NCI-H1436 treated with DMSO at 0.1 percent for 48 hours (cell line): ENCODE data around the gene TIMD4.
"Not testable (repeated sequence)": the region's sequence is repeated elsewhere in the genome, so short reads cannot be mapped to it uniquely, and the experiment has no call there.

Source experiments
- DNase-seq: peaks from one replicate; lab custom pipeline; 2025; lab: John Stamatoyannopoulos, UW

Gene TIMD4

GRCh38 chr5:156963125-156963524 is at the start of gene TIMD4:
Gene TIMD4, minus strand, starts transcription at chr5:156963226. Its CDS starts 28 bp downstream, at chr5:156963198.
- no peak for DNase-seq

- no peak for DNase-seq
Observed at GRCh38 chr5:157006262-157006661, 43.2 kb upstream of the TIMD4 start.

GRCh38 chr5:157004893-157005551 is 42.0 kb upstream of the TIMD4 start:
- no peak for DNase-seq

GRCh38 chr5:156991714-156992113 is 28.7 kb upstream of the TIMD4 start:
- no peak for DNase-seq

- DNase-seq, result no peak
Observed at GRCh38 chr5:156984064-156984463, 21.0 kb upstream of the TIMD4 start.

GRCh38 chr5:156981481-156981880 is 18.5 kb upstream of the TIMD4 start:
- DNase-seq, result no peak

- DNase-seq, result no peak
Observed at GRCh38 chr5:156974328-156974727, 11.3 kb upstream of the TIMD4 start.

GRCh38 chr5:156971848-156972525 is 9.0 kb upstream of the TIMD4 start:
- DNase-seq, result no peak

GRCh38 chr5:156971415-156971814 is 8.4 kb upstream of the TIMD4 start:
- no peak for DNase-seq

- not testable (repeated sequence) for DNase-seq
Observed at GRCh38 chr5:156967386-156967785, 4.4 kb upstream of the TIMD4 start.

- DNase-seq, result no peak
Observed at GRCh38 chr5:156956321-156956720, 6.7 kb downstream of the TIMD4 start.

GRCh38 chr5:156951359-156951758 is 11.7 kb downstream of the TIMD4 start:
- DNase-seq, result no peak

GRCh38 chr5:156950716-156951115 is 12.3 kb downstream of the TIMD4 start:
- no peak for DNase-seq

GRCh38 chr5:156949424-156949823 is 13.6 kb downstream of the TIMD4 start:
- no peak for DNase-seq

GRCh38 chr5:156947925-156948324 is 15.1 kb downstream of the TIMD4 start:
- DNase-seq, result no peak

- no peak for DNase-seq
Observed at GRCh38 chr5:156942064-156942463, 21.0 kb downstream of the TIMD4 start.

- DNase-seq, result not testable (repeated sequence)
Observed at GRCh38 chr5:156940462-156940861, 22.6 kb downstream of the TIMD4 start.

GRCh38 chr5:156936972-156937371 is 26.1 kb downstream of the TIMD4 start:
- DNase-seq, result no peak

- DNase-seq, result no peak
Observed at GRCh38 chr5:156934450-156935211, 28.4 kb downstream of the TIMD4 start.

- DNase-seq, result no peak
Observed at GRCh38 chr5:156929366-156929948, 33.6 kb downstream of the TIMD4 start.

GRCh38 chr5:156927545-156927944 is 35.5 kb downstream of the TIMD4 start:
- DNase-seq, result no peak

GRCh38 chr5:156925767-156926166 is 37.3 kb downstream of the TIMD4 start:
- DNase-seq, result not testable (repeated sequence)
